A549 (cell line): ENCODE measurements around the gene SLC27A2.

ENCODE experiments used
- CEBPB ChIP-seq, 2 experiments: fragments of >200 bp in 1 of 2; sonication (Bioruptor Twin) in 1 of 2; formaldehyde crosslinking in 1 of 2; IDR thresholded peaks; 2 replicates each; pipeline ENCODE4 v1.6.1; 2012 to 2016
- CHD2 ChIP-seq: fragments of 150-350 bp; IDR thresholded peaks from 2 replicates; pipeline ENCODE4 v1.6.1; 2014; ENCODE audit warnings: low read length; ENCODE audit not compliant: partially characterized antibody
- CTCF ChIP-seq: fragments of >200 bp; sonication (Bioruptor Twin); formaldehyde crosslinking; IDR thresholded peaks from 3 replicates; pipeline ENCODE4 v1.5.1; 2016
- EP300 ChIP-seq, 2 experiments: fragments of >200 bp; sonication (Bioruptor Twin); formaldehyde crosslinking; IDR thresholded peaks; 2 replicates in 1 of 2; 3 replicates in 1 of 2; pipeline ENCODE4 v1.6.1; 2016 to 2017
- KDM1A ChIP-seq: fragments of 200-600 bp; sonication (generic); IDR thresholded peaks from 2 replicates; pipeline ENCODE4 v1.6.1; 2016; ENCODE audit warnings: low read depth, mild to moderate bottlenecking
- KDM5A ChIP-seq: fragments of 200-600 bp; sonication (generic); IDR thresholded peaks from 2 replicates; pipeline ENCODE4 v1.6.1; 2016; ENCODE audit warnings: antibody characterized with exemption, mild to moderate bottlenecking
- POLR2A ChIP-seq: IDR thresholded peaks from 2 replicates; pipeline ENCODE4 v1.6.1; 2012; ENCODE audit warnings: mild to moderate bottlenecking, low read length
- TP53 ChIP-seq: fragments of 250-450 bp; sonication (Bioruptor Pico); IDR thresholded peaks from 2 replicates; pipeline ENCODE4 v1.5.0; 2021; ENCODE audit warnings: mild to moderate bottlenecking, moderate library complexity

GRCh38 chr15:50278496-50278895, 96.5 kb downstream of the SLC27A2 start:
- TF ChIP-seq TP53 (CRISPR knock-in tag): no peak
- no peak for TF ChIP-seq KDM1A
- TF ChIP-seq CTCF: no peak
- TF ChIP-seq CEBPB (IDR thresholded peaks at IDR 0.05): no peak
- TF ChIP-seq POLR2A: no peak
- TF ChIP-seq EP300 (IDR thresholded peaks at IDR 0.05): no peak
- TF ChIP-seq CHD2: no peak
- no peak for TF ChIP-seq KDM5A
